ENCODE data around the gene DHRSX.
"Not testable (repeated sequence)": the region's sequence is repeated elsewhere in the genome, so short reads cannot be mapped to it uniquely, and the experiment has no call there.

DHRSX gene

GRCh38 chrX:2388669-2389068, 112.1 kb downstream of the DHRSX start:
- no peak for DNase-seq

DNA sequence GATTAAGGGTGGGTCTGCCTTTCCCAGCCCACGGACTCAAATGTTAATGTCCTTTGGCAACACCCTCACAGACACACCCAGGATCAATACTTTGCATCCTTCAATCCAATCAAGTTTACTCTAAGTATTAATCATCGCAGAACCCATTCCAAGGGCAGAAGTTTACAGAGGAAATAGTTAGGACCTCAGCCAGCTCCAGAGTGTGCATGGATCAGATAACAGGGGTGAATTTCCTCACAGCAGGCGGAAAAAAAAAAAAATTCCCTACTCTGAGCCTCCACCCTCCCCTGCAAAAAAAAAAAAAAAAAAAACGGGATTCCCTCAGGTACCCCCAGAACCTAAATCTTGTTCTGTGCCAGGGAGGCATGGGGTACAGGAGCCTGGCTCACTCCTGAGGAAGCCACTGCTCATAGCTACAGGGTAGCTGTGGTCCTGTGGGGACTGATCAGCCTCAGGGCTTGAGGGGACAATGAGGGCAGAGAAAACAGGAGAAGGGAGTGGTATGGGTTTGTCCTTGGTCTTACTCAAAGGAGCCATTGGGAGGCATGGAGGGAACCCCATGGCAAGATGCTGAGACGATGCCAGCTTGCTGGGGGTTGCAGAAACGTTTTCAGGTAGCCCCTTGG, 113.0 kb downstream of the DHRSX start:
- no peak for DNase-seq

- DNase-seq = peak; percentile 83
These were observed 115.6 kb downstream of the DHRSX start for GRCh38 chrX:2385224-2385623.

GRCh38 chrX:2384486-2384885, 116.3 kb downstream of the DHRSX start:
- DNase-seq = no peak

DNA sequence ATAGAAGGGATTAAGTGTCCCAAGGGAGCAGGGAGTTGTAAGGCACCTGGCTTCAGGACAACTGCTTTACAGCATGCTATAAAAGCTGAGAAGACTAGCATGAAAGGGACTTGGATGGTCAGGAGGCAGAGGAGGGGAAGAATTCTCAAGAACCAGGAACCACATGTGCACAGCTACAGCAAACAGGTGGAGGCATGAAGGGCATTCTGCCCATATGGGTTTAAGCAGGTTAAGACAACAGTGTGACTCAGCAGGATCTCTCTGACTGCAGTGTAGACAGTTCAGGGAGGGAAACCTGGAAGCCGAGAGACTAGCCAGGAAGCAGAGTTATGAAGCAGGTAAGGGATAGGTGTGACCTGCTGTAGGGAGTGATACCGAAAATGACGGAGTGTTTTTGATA, 117.0 kb downstream of the DHRSX start:
- no peak for DNase-seq

- DNase-seq = no peak
These were observed 117.6 kb downstream of the DHRSX start for GRCh38 chrX:2383144-2383543.

DNA sequence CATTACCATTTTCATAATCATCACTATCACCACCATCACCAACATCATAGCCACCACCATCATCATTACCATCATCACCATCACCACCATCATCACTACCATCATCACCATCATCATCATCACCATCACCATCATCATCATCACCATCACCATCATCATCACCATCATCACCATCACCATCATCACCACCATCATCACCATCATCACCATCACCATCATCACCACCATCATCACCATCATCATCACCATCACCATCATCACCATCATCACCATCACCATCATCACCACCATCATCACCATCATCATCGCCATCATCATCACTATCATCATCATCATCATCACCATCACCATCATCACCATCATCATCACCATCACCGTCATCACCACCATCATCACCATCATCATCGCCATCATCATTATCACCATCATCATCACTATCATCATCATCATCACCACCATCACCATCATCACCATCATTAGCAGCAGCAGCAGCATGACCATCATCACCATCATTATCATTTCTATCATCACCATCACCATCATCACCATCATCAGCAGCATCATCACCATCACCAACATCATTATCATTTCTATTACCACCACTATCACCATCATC, 118.2 kb downstream of the DHRSX start:
- DNase-seq = not testable (repeated sequence)

- DNase-seq = no peak
These were observed 124.6 kb downstream of the DHRSX start for GRCh38 chrX:2376166-2376565.

DNA sequence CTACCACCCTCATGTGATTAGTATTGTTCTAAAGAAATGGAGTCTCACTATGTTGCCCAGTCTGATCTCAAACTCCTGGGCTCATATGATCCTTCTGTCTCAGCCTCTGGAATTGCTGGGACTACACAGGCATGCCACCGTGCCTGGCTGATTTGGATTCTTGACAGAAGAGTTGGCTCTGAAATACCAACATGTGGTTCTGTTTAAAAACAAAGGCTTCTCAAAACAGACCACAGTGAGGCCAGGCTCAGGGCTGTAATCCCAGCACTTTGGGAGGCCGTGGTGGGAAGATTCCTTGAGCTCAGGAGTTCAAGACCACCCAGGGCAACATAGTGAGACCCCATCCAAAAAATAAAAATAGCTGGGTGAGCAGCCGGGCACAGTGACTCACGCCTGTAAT, 126.7 kb downstream of the DHRSX start:
- peak; percentile 43 for DNase-seq

DNA sequence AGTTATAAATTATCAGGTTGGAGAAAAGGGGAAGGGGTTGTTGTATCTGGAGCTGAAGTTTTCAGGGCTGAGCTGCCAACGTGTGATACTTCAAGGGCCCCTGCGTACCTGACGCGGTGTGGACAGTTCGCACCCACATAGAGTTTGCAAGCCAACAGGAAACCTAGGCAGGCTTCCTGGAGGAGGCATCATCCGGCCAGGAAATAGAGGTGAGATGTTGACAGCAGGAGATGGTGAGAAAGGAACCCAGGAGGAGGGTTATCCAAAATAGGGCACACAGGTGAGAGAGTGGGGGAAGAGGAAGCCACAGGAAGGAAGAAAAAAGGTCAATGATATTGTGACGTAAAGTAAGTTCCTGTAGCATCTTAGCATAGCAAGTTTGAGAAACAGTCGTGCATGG, 127.2 kb downstream of the DHRSX start:
- DNase-seq = no peak

GRCh38 chrX:2371026-2371711, 129.6 kb downstream of the DHRSX start:
- DNase-seq = no peak

DNA sequence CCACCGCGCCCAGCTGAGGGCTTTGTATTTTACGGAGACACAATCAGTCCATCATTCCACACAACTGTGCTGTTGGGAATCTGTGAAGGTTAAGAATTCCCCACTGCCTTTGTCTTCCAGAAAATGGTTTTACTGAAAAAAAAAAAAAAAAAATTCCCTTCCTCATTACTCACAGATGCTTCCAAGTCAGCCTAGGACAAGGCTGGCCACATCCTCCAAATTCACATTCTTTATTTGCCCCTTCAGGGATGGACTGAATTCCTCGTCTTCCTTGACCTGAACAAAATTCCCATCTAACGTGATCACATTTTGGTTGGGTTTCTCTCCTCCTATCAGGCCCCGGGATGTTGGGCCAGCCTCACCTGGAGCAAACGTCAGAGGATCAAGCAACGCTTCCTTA, 130.3 kb downstream of the DHRSX start:
- DNase-seq = peak; percentile 57

GRCh38 chrX:2369206-2369605, 131.6 kb downstream of the DHRSX start:
- no peak for DNase-seq

DNA sequence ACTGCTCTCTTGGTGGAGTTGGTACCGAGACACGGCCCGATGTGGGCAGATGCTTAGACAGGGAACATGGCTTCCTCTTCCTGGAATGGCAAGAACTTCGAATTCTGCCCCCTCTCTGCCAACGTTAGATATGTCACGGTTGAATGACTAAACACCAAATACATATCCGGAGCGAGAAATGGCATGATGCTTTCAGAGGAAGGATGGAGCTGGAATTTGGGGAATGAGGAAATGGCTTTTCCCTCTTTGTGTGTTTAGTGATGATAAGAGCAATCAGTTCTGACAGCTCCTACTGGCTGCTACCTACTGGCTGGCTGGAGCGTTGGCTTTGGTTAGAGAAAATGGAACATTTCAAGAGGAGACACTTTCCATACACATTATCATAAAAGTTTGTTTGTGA, 140.0 kb downstream of the DHRSX start:
- peak; percentile 63 for DNase-seq

GRCh38 chrX:2359522-2359921, 141.3 kb downstream of the DHRSX start:
- not testable (repeated sequence) for DNase-seq

GRCh38 chrX:2351999-2352995, 148.5 kb downstream of the DHRSX start:
- DNase-seq = peak; percentile 96

GRCh38 chrX:2351321-2351720, 149.5 kb downstream of the DHRSX start:
- peak; percentile 76 for DNase-seq

GRCh38 chrX:2350703-2351102, 150.1 kb downstream of the DHRSX start:
- DNase-seq = not testable (repeated sequence)

- DNase-seq = not testable (repeated sequence)
These were observed 150.7 kb downstream of the DHRSX start for GRCh38 chrX:2350036-2350435.

- no peak for DNase-seq
These were observed 152.6 kb downstream of the DHRSX start for GRCh38 chrX:2348211-2348610.

- no peak for DNase-seq
These were observed 154.6 kb downstream of the DHRSX start for GRCh38 chrX:2346158-2346557.

- DNase-seq = no peak
These were observed 155.2 kb downstream of the DHRSX start for GRCh38 chrX:2345562-2345961.

GRCh38 chrX:2343413-2343812, 157.4 kb downstream of the DHRSX start:
- DNase-seq = no peak
